Liver (tissue), 9 donors: ENCODE data around the gene MFN1. TPM values are rescaled to one million over a fixed set of nuclear protein-coding genes. Genes with fewer than 3 reads are reported as not detected.

Experiments
- DNase-seq: peaks from one replicate; pipeline ENCODE4 v3.0.0-alpha.2; 2017; ENCODE audit warnings: low spot score
- H3K27ac ChIP-seq, 2 donors: one replicate each; pipeline ENCODE4 v1.7.0; 2013; ENCODE audit warnings: inconsistent platforms in 2 of 2, low read length in 2 of 2, control low read depth in 1 of 2, low read depth in 1 of 2, mild to moderate bottlenecking in 1 of 2
- H3K27me3 ChIP-seq, 4 donors: one replicate each; pipeline versions ENCODE4 v1.6.1 to v1.7.0; 2013; ENCODE audit warnings: low read length in 3 of 4, inconsistent platforms in 1 of 4, mild to moderate bottlenecking in 1 of 4, moderate library complexity in 1 of 4; ENCODE audit not compliant: control insufficient read depth in 4 of 4, insufficient read depth in 4 of 4
- H3K36me3 ChIP-seq, 4 donors: one replicate each; pipeline versions ENCODE4 v1.6.1 to v1.7.0; 2013; ENCODE audit warnings: low read length in 3 of 4, mild to moderate bottlenecking in 3 of 4, low read depth in 1 of 4, moderate library complexity in 1 of 4; ENCODE audit not compliant: control insufficient read depth in 4 of 4, insufficient read depth in 3 of 4
- H3K4me1 ChIP-seq, 4 donors: one replicate each; pipeline versions ENCODE4 v1.6.1 to v1.7.0; 2013; ENCODE audit warnings: low read length in 3 of 4, mild to moderate bottlenecking in 3 of 4, moderate library complexity in 1 of 4; ENCODE audit not compliant: control insufficient read depth in 4 of 4, insufficient read depth in 4 of 4
- H3K4me3 ChIP-seq, 3 donors: one replicate each; pipeline versions ENCODE4 v1.6.1 to v1.7.0; 2013; ENCODE audit warnings: low read length in 3 of 3, control low read depth in 1 of 3, low read depth in 1 of 3, mild to moderate bottlenecking in 1 of 3
- H3K9ac ChIP-seq, 2 donors: one replicate each; pipeline ENCODE4 v1.7.0; 2013; ENCODE audit warnings: low read length in 2 of 2, mild to moderate bottlenecking in 2 of 2, moderate library complexity in 2 of 2, control low read depth in 1 of 2, low read depth in 1 of 2
- H3K9me3 ChIP-seq, 4 donors: one replicate each; pipeline versions ENCODE4 v1.6.1 to v1.7.0; 2013; ENCODE audit warnings: low read length in 3 of 4; ENCODE audit not compliant: control insufficient read depth in 4 of 4
- FOXA1 ChIP-seq: IDR thresholded peaks from 2 replicates; pipeline ENCODE4 v1.6.1; 2016; ENCODE audit warnings: antibody characterized with exemption
- FOXA2 ChIP-seq: IDR thresholded peaks from 2 replicates; pipeline ENCODE4 v1.6.1; 2016; ENCODE audit warnings: antibody characterized with exemption
- HNF4A ChIP-seq, 2 donors: conservative IDR thresholded peaks; 2 replicates each; pipeline ENCODE4 v1.6.1; 2016; ENCODE audit warnings: antibody characterized with exemption in 2 of 2, mild to moderate bottlenecking in 2 of 2
- JUND ChIP-seq, 2 donors: IDR thresholded peaks; 2 replicates each; pipeline ENCODE4 v1.6.1; 2016; ENCODE audit warnings: antibody characterized with exemption in 2 of 2
- NR2F2 ChIP-seq: IDR thresholded peaks from 2 replicates; pipeline ENCODE4 v1.6.1; 2016; ENCODE audit warnings: antibody characterized with exemption
- RAD21 ChIP-seq, 2 donors: IDR thresholded peaks; 2 replicates each; pipeline ENCODE4 v1.6.1; 2016; ENCODE audit warnings: antibody characterized with exemption in 2 of 2, mild to moderate bottlenecking in 2 of 2
- RXRA ChIP-seq, 2 donors: IDR thresholded peaks; 2 replicates each; pipeline ENCODE4 v1.6.1; 2017 to 2018; ENCODE audit warnings: antibody characterized with exemption in 2 of 2, mild to moderate bottlenecking in 1 of 2
- SP1 ChIP-seq: IDR thresholded peaks from 2 replicates; pipeline ENCODE4 v1.6.1; 2018; ENCODE audit warnings: antibody characterized with exemption, mild to moderate bottlenecking
- TAF1 ChIP-seq: conservative IDR thresholded peaks from 2 replicates; pipeline ENCODE4 v1.6.1; 2016; ENCODE audit warnings: antibody characterized with exemption, mild to moderate bottlenecking
- YY1 ChIP-seq: IDR thresholded peaks from 2 replicates; pipeline ENCODE4 v1.6.1; 2016; ENCODE audit warnings: antibody characterized with exemption, mild to moderate bottlenecking
- WGBS: extraction: QIAGEN DNeasy Blood & Tissue Kit; methylation state at CpG from one replicate; pipeline ENCODE4 v1.1.7; 2013; 5-methylcytosine and 5-hydroxymethylcytosine counted together
- polyA plus RNA-seq, 2 donors: library from polyadenylated mRNA; stranded (reverse) in 1 of 2; unstranded in 1 of 2; fragments of 200-250 nt in 1 of 2; fragments of >200 nt in 1 of 2; fragmentation: Nextera tagmentation in 1 of 2; extraction: Ambion mirVana in 1 of 2; gene quantifications; one replicate each; pipeline versions ENCODE4 v1.2.1 to v1.2.3, GENCODE V29; 2013 to 2015
- total RNA-seq, 2 donors: library from RNA; depleted of rRNA; stranded (reverse); fragments of >200 nt; gene quantifications; one replicate each; pipeline ENCODE4 v1.2.3, GENCODE V29; 2014
- TF ChIP-seq, protein P1 (sequence below): IDR thresholded peaks from 2 replicates; pipeline ENCODE4 v1.6.1; 2016; ENCODE audit warnings: antibody characterized with exemption
- TF ChIP-seq, protein P2 (sequence below): fragments of 150-350 bp; IDR thresholded peaks from 2 replicates; pipeline ENCODE4 v1.5.1; 2017; ENCODE audit warnings: improper control_type of control experiment, low read depth, low read length; ENCODE audit not compliant: missing input control
- TF ChIP-seq, protein P3 (sequence below): IDR thresholded peaks from 2 replicates; pipeline ENCODE4 v1.6.1; 2016; ENCODE audit warnings: antibody characterized with exemption
- TF ChIP-seq, protein P4 (sequence below): IDR thresholded peaks from 2 replicates; pipeline ENCODE4 v1.6.1; 2016; ENCODE audit warnings: antibody characterized with exemption, mild to moderate bottlenecking
- TF ChIP-seq, protein P5 (sequence below): IDR thresholded peaks from 2 replicates; pipeline ENCODE4 v1.6.1; 2016; ENCODE audit warnings: antibody characterized with exemption
- donor health status: healthy.
- donor health status: healthy.
- donor health status: healthy.
- donor health status: healthy.
- donor health status: healthy.

Gene MFN1
- total and polyA plus RNA-seq, 4 donors, result 6.4 to 31.9 (median 12.7) TPM

DNA sequence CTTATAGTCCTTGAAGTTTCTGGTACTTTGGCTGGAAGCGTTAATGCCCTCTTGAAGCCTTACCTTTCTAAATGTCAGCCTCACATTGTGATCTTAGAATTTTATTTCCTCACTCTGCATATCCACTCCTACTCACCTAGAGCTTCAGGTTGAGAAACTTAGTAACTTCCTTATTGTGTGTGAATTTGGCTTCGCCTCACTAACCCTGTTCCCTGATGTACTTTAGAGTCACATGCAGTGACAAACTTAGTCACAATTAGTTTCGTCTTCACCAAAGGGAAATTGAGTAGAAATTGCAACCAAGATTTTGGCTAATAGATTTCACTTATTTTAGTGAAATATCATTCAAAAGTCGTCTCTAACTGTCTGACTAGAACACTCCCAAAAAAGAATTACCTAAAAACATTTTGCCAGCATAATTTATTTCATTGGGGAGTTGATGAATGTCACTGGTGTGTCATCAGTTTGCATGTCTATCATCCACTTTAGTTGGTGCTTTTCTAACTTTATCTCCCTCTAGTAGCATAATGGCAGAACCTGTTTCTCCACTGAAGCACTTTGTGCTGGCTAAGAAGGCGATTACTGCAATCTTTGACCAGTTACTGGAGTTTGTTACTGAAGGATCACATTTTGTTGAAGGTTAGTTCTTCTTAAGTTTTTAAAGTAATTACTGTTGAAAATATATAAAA lies 960 bp downstream of the MFN1 start:
- Histone ChIP-seq H3K9me3 (no peaks in the 10 kb centered on the region), H3K36me3 (peaks cover 6 to 19% (median 12%) of the 10 kb centered on the region in 4 donors), H3K4me1 (peaks cover 0 to 12% (median 9%) of the 10 kb centered on the region in 4 donors), H3K27me3 (no peaks in the 10 kb centered on the region), H3K9ac (peak overlapping the region; percentile 35 to 89), H3K4me3 (peak overlapping the region; percentile 86 to 98 (median 89)), H3K27ac (peak overlapping the region; percentile 39 to 67)
- WGBS, result 44% methylated on average over 5 of the region's 5 CpGs
- TF ChIP-seq SP1, result no peak
- TF ChIP-seq FOXA2, result no peak
- TF ChIP-seq, protein P1, sequence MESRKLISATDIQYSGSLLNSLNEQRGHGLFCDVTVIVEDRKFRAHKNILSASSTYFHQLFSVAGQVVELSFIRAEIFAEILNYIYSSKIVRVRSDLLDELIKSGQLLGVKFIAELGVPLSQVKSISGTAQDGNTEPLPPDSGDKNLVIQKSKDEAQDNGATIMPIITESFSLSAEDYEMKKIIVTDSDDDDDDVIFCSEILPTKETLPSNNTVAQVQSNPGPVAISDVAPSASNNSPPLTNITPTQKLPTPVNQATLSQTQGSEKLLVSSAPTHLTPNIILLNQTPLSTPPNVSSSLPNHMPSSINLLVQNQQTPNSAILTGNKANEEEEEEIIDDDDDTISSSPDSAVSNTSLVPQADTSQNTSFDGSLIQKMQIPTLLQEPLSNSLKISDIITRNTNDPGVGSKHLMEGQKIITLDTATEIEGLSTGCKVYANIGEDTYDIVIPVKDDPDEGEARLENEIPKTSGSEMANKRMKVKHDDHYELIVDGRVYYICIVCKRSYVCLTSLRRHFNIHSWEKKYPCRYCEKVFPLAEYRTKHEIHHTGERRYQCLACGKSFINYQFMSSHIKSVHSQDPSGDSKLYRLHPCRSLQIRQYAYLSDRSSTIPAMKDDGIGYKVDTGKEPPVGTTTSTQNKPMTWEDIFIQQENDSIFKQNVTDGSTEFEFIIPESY, result no peak
- TF ChIP-seq, protein P2, sequence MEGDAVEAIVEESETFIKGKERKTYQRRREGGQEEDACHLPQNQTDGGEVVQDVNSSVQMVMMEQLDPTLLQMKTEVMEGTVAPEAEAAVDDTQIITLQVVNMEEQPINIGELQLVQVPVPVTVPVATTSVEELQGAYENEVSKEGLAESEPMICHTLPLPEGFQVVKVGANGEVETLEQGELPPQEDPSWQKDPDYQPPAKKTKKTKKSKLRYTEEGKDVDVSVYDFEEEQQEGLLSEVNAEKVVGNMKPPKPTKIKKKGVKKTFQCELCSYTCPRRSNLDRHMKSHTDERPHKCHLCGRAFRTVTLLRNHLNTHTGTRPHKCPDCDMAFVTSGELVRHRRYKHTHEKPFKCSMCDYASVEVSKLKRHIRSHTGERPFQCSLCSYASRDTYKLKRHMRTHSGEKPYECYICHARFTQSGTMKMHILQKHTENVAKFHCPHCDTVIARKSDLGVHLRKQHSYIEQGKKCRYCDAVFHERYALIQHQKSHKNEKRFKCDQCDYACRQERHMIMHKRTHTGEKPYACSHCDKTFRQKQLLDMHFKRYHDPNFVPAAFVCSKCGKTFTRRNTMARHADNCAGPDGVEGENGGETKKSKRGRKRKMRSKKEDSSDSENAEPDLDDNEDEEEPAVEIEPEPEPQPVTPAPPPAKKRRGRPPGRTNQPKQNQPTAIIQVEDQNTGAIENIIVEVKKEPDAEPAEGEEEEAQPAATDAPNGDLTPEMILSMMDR, result no peak
- no peak for TF ChIP-seq RAD21 (IDR thresholded peaks at IDR 0.05)
- TF ChIP-seq HNF4A (conservative IDR thresholded peaks at IDR 0.05), result no peak
- no peak for TF ChIP-seq FOXA1
- TF ChIP-seq JUND (IDR thresholded peaks at IDR 0.05), result no peak
- TF ChIP-seq YY1, result no peak
- TF ChIP-seq RXRA (IDR thresholded peaks at IDR 0.05), result no peak
- no peak for TF ChIP-seq TAF1
- no peak for DNase-seq

DNA sequence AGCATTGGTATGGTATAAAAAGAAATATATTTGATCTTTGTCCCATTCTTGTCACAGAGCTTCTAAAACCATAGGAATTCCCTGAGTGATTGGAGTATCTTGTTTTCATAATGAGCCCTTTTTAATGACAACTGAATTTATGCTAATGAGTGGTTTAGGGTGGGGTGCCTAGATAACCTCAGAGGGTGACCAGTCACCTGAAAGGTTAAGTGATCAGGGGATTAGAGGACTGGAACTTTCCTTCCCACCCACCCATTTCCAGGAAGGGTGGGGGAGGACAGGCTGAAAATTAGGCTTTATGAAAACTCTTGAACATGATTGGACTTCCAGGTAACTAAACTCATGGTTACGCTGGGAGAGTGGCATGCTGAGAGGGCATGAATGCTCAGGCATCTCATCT lies 8.5 kb downstream of the MFN1 start:
- no peak overlapping the region for H3K27ac ChIP-seq
- DNase-seq, result no peak
- 98% methylated on average over 1 of the region's 1 CpG for WGBS
- H3K9ac ChIP-seq, result no peak overlapping the region
- H3K4me3 ChIP-seq, result no peak overlapping the region
- H3K4me1 ChIP-seq, result no peaks in the 10 kb centered on the region
- TF ChIP-seq TAF1 (no peak), YY1 (no peak), NR2F2 (no peak), HNF4A (conservative IDR thresholded peaks at IDR 0.05) (no peak), SP1 (no peak), JUND (IDR thresholded peaks at IDR 0.05) (no peak)
- TF ChIP-seq, protein P3, sequence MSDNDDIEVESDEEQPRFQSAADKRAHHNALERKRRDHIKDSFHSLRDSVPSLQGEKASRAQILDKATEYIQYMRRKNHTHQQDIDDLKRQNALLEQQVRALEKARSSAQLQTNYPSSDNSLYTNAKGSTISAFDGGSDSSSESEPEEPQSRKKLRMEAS, result no peak
- TF ChIP-seq, protein P4, sequence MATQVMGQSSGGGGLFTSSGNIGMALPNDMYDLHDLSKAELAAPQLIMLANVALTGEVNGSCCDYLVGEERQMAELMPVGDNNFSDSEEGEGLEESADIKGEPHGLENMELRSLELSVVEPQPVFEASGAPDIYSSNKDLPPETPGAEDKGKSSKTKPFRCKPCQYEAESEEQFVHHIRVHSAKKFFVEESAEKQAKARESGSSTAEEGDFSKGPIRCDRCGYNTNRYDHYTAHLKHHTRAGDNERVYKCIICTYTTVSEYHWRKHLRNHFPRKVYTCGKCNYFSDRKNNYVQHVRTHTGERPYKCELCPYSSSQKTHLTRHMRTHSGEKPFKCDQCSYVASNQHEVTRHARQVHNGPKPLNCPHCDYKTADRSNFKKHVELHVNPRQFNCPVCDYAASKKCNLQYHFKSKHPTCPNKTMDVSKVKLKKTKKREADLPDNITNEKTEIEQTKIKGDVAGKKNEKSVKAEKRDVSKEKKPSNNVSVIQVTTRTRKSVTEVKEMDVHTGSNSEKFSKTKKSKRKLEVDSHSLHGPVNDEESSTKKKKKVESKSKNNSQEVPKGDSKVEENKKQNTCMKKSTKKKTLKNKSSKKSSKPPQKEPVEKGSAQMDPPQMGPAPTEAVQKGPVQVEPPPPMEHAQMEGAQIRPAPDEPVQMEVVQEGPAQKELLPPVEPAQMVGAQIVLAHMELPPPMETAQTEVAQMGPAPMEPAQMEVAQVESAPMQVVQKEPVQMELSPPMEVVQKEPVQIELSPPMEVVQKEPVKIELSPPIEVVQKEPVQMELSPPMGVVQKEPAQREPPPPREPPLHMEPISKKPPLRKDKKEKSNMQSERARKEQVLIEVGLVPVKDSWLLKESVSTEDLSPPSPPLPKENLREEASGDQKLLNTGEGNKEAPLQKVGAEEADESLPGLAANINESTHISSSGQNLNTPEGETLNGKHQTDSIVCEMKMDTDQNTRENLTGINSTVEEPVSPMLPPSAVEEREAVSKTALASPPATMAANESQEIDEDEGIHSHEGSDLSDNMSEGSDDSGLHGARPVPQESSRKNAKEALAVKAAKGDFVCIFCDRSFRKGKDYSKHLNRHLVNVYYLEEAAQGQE, result no peak
- TF ChIP-seq, protein P5, sequence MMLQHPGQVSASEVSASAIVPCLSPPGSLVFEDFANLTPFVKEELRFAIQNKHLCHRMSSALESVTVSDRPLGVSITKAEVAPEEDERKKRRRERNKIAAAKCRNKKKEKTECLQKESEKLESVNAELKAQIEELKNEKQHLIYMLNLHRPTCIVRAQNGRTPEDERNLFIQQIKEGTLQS, result no peak
- peaks cover 6 to 59% (median 38%) of the 10 kb centered on the region in 4 donors for H3K36me3 ChIP-seq
- H3K27me3 ChIP-seq, result no peaks in the 10 kb centered on the region
- H3K9me3 ChIP-seq, result no peaks in the 10 kb centered on the region
